Measurements from ENCODE around the gene FBXL17.

FBXL17 gene

DNA sequence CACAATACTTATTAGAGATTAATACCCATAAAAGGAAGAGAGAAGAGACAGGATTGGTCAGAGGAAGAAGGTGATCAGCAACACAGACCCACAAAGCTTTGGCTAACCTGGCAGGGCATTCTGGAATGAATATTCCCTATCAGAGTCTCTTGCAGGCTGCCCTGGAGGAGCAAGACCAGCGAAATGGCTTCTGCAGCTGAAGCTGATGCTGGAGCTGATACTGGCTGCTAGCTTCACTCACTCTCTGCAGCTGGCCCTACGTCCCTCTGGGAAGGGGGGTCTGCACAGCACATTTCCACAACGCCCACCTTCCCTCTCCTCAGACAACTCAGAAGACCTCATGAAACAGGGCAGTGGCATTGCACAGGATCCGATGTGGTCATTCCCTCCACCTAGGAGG, 541.3 kb downstream of the FBXL17 start:
- DNase-seq, result no peak

GRCh38 chr5:107840161-107840560, 541.7 kb downstream of the FBXL17 start:
- no peak for DNase-seq

- DNase-seq, result no peak
These were observed 546.8 kb downstream of the FBXL17 start for GRCh38 chr5:107835096-107835495.

DNA sequence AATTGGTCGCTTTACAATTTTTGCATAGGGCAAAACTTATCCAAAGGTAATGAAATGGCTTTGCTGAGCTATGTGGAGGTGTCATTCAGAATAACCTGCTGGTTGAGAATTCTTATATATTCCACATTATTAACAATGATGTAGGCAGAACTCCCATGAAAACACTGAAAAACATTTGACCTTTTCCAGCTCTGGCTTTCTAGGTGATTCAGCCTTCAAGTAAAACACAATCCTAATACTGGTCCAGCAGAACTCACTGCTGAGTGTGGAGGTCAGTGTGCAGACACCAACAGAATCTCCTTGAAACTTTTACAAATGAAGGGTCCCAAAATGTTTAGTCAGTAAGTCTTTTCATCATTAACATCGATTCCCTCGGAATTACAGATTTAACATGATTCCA, 549.2 kb downstream of the FBXL17 start:
- DNase-seq, result no peak

GRCh38 chr5:107831612-107832395, 550.1 kb downstream of the FBXL17 start:
- no peak for DNase-seq

GRCh38 chr5:107830750-107831149, 551.1 kb downstream of the FBXL17 start:
- no peak for DNase-seq

DNA sequence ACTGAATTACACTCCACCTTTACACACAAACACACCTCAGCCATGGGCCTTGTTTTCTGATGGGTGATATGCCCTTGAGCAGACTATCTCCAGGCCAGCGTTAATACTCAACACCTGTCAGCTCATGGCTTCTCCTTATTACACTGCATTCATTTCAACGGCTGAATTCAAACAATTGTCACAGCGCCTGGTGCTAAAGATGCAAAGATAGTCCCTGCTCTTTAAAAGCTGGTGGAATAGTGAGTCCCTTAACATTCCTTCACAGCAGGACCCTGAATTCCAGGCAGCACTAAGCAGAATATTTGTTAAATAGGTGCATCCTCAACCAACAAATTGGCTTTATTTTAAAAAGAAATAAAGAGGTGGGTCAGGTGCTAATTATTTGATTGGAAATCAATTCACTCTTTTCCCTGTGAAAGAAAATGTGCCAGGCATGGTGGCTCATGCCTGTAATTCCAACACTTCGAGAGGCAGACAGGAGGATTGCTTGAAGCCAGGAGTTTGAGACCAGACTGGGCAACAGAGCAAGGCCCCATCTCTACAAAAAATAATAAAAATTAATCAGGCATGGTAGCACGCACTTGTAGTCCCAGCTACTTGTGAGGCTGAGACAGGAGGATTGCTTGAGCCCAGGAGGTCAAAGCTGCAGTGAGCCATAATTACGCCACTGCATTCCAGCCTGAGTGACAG, 555.4 kb downstream of the FBXL17 start:
- DNase-seq, result no peak

GRCh38 chr5:107824821-107825220, 557.1 kb downstream of the FBXL17 start:
- no peak for DNase-seq

GRCh38 chr5:107821288-107821687, 560.6 kb downstream of the FBXL17 start:
- DNase-seq, result no peak

- no peak for DNase-seq
These were observed 561.5 kb downstream of the FBXL17 start for GRCh38 chr5:107820429-107820828.

DNA sequence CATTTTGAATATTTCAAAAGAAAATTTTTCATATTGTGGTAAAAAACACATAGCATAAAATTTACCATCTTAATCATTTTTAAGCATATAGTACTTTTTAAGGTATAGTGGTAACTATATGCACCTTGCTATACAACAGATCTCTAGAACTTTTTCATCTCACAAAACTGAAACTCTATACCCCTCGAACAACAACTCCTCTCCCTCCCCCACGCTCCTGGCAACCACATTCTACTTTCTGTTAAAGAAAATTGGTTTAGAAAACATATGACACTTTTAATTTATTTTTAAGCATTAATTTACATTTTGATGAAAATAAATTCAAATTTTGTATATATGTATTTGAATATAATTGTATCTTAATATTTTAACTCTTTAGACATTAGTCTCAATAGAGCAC, 563.9 kb downstream of the FBXL17 start:
- no peak for DNase-seq

- no peak for DNase-seq
These were observed 564.5 kb downstream of the FBXL17 start for GRCh38 chr5:107817436-107817835.

GRCh38 chr5:107815109-107815508, 566.8 kb downstream of the FBXL17 start:
- no peak for DNase-seq

- DNase-seq, result no peak
These were observed 567.6 kb downstream of the FBXL17 start for GRCh38 chr5:107814183-107814827.

- DNase-seq, result no peak
These were observed 568.3 kb downstream of the FBXL17 start for GRCh38 chr5:107813559-107813958.

GRCh38 chr5:107812570-107813141, 569.2 kb downstream of the FBXL17 start:
- no peak for DNase-seq

GRCh38 chr5:107809201-107810034, 572.5 kb downstream of the FBXL17 start:
- DNase-seq, result no peak
